Panc1 (cell line): ENCODE measurements around the gene RIMS1. TPM values are rescaled to one million over a fixed set of nuclear protein-coding genes. Genes with fewer than 3 reads are reported as not detected.

Experiments used
- ATAC-seq: fragments of 200-7000 bp; cut with Tn5 transposase; 2 replicates; pipeline ENCODE4 v1.9.1; 2020; ENCODE audit warnings: mild to moderate bottlenecking, moderate library complexity
- BruUV-seq: library from RNA; stranded (reverse); fragments of 400-500 nt; replicated peaks from 2 replicates; lab custom pipeline; 2021; lab: Mats Ljungman, UMichigan
- CTCF ChIA-PET: fragments of 300-600 bp; sonication (Branson Sonifier 250); formaldehyde crosslinking; loops from one replicate; lab custom pipeline; 2022; ENCODE audit warnings: antibody characterized with exemption; lab: Charles Lee
- POLR2A ChIA-PET: fragments of 300-600 bp; sonication (Branson Sonifier 250); formaldehyde crosslinking; loops from one replicate; lab custom pipeline; 2022; ENCODE audit warnings: antibody characterized with exemption; lab: Charles Lee
- DNase-seq: peaks from one replicate; pipeline ENCODE4 v3.0.0-alpha.2; 2010; ENCODE audit warnings: low read depth, low spot score
- H3K27ac ChIP-seq: 2 replicates; pipeline ENCODE4 v1.5.1; 2011; ENCODE audit warnings: mild to moderate bottlenecking, low read length, inconsistent platforms
- H3K27me3 ChIP-seq: fragments of 200-500 bp; sonication (Bioruptor generic); 2 replicates; pipeline ENCODE4 v1.6.0; 2014; ENCODE audit warnings: low read length, inconsistent platforms; ENCODE audit not compliant: control insufficient read depth, insufficient read depth
- H3K36me3 ChIP-seq: fragments of 200-500 bp; sonication (Bioruptor generic); 2 replicates; pipeline ENCODE4 v1.5.1; 2014; ENCODE audit warnings: inconsistent platforms, mild to moderate bottlenecking, low read length, moderate library complexity; ENCODE audit not compliant: control insufficient read depth, insufficient read depth
- H3K4me1 ChIP-seq: 2 replicates; pipeline ENCODE4 v1.5.1; 2011; ENCODE audit warnings: inconsistent platforms, mild to moderate bottlenecking, low read length, moderate library complexity; ENCODE audit not compliant: control insufficient read depth, insufficient read depth
- H3K4me3 ChIP-seq, 2 experiments: 2 replicates each; pipeline ENCODE4 v1.5.1; 2011 to 2012; ENCODE audit warnings: low read depth in 2 of 2, low read length in 2 of 2, mild to moderate bottlenecking in 2 of 2, inconsistent platforms in 1 of 2, moderate library complexity in 1 of 2
- H3K9me3 ChIP-seq: fragments of 200-500 bp; sonication (Bioruptor generic); 2 replicates; pipeline ENCODE4 v1.5.1; 2014; ENCODE audit warnings: low read depth, mild to moderate bottlenecking, inconsistent platforms, low read length, moderate library complexity; ENCODE audit not compliant: control insufficient read depth, insufficient read depth
- CTCF ChIP-seq: fragments of 450-650 bp; IDR thresholded peaks from 2 replicates; pipeline ENCODE4 v1.5.1; 2017; ENCODE audit warnings: mild to moderate bottlenecking
- POLR2AphosphoS5 ChIP-seq: IDR thresholded peaks from 2 replicates; pipeline ENCODE4 v1.6.1; 2012; ENCODE audit warnings: mild to moderate bottlenecking, low read depth, low read length, moderate library complexity
- SIN3A ChIP-seq: IDR thresholded peaks from 2 replicates; pipeline ENCODE4 v1.6.1; 2012; ENCODE audit warnings: low read depth, mild to moderate bottlenecking, low read length, moderate library complexity, borderline replicate concordance; ENCODE audit not compliant: insufficient read depth
- TCF7L2 ChIP-seq: IDR thresholded peaks from 2 replicates; pipeline ENCODE4 v1.6.1; 2011; ENCODE audit warnings: mild to moderate bottlenecking, low read depth, low read length, inconsistent platforms
- in situ Hi-C: cut with HindIII; loops from 2 replicates; pipeline ENCODE4 v1.10.0; 2016; ENCODE audit warnings: low sequenced_read_pairs, low pct_unique_long_range_greater_than_20kb
- intact Hi-C: fragments of 100-400 bp; cut with micrococcal nuclease; formaldehyde crosslinking; loops from one replicate; pipeline ENCODE4 v1.10.0; 2022; ENCODE audit not compliant: unreplicated experiment
- total RNA-seq: library from RNA; stranded (reverse); gene quantifications from one replicate; pipeline ENCODE4 v1.2.1, GENCODE V29; 2021; ENCODE audit not compliant: unreplicated experiment
- TF ChIP-seq, protein P1 (sequence below), 2 experiments: IDR thresholded peaks; 2 replicates each; pipeline ENCODE4 v1.6.1; 2011 to 2012; ENCODE audit warnings: low read depth in 2 of 2, control low read depth in 1 of 2, low read length in 1 of 2, mild to moderate bottlenecking in 1 of 2, moderate library complexity in 1 of 2; ENCODE audit not compliant: insufficient read depth in 1 of 2

The RIMS1 gene
- total RNA-seq, 1 experiment from 2014 or later, result 0.18 TPM

DNA sequence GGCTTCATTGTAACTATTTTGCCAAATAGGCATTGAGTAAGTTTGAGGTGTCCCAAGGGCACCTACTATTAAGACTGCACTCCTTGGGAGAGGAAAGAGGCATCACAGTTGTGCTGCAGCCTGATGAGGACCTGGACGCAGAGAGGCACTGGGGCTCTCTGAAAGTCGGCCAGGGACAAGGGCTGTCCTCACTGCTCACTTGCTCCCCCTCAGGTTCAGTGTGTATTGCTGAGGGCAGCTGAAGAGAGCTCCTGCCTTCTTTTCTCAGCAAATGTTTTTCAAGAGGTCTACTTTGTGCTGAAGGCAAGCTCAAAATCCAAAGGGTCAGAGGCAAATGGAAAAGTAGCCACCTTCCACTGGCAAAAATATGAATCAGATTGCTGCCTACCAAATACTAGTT, 331.8 kb downstream of the RIMS1 start:
- DNase-seq (peak; percentile 18), ATAC-seq (peak; percentile 98)
- no peaks in the 10 kb centered on the region for H3K4me1 ChIP-seq
- CTCF ChIA-PET, result no interaction called here
- in situ Hi-C loops, result no loop called here
- H3K27me3 ChIP-seq, result peaks cover 8% of the 10 kb centered on the region
- H3K9me3 ChIP-seq, result no peaks in the 10 kb centered on the region
- no peak overlapping the region for H3K27ac ChIP-seq
- intact Hi-C loops, result no loop called here
- POLR2A ChIA-PET, result no interaction called here
- TF ChIP-seq CTCF (peak; percentile 80), TCF7L2 (no peak), POLR2AphosphoS5 (no peak), SIN3A (no peak)
- TF ChIP-seq, protein P1, sequence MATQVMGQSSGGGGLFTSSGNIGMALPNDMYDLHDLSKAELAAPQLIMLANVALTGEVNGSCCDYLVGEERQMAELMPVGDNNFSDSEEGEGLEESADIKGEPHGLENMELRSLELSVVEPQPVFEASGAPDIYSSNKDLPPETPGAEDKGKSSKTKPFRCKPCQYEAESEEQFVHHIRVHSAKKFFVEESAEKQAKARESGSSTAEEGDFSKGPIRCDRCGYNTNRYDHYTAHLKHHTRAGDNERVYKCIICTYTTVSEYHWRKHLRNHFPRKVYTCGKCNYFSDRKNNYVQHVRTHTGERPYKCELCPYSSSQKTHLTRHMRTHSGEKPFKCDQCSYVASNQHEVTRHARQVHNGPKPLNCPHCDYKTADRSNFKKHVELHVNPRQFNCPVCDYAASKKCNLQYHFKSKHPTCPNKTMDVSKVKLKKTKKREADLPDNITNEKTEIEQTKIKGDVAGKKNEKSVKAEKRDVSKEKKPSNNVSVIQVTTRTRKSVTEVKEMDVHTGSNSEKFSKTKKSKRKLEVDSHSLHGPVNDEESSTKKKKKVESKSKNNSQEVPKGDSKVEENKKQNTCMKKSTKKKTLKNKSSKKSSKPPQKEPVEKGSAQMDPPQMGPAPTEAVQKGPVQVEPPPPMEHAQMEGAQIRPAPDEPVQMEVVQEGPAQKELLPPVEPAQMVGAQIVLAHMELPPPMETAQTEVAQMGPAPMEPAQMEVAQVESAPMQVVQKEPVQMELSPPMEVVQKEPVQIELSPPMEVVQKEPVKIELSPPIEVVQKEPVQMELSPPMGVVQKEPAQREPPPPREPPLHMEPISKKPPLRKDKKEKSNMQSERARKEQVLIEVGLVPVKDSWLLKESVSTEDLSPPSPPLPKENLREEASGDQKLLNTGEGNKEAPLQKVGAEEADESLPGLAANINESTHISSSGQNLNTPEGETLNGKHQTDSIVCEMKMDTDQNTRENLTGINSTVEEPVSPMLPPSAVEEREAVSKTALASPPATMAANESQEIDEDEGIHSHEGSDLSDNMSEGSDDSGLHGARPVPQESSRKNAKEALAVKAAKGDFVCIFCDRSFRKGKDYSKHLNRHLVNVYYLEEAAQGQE (IDR thresholded peaks at IDR 0.05; ENCODE audit: insufficient read depth in 1 of 2, low read depth in 2 of 2, low read length in 1 of 2), result no peak
- H3K4me3 ChIP-seq, result no peak overlapping the region
- H3K36me3 ChIP-seq, result no peaks in the 10 kb centered on the region
- BruUV-seq, result no TSS peak

- no peaks in the 10 kb centered on the region for H3K9me3 ChIP-seq
- in situ Hi-C loops, result no loop called here
- no peak overlapping the region for H3K27ac ChIP-seq
- H3K36me3 ChIP-seq, result no peaks in the 10 kb centered on the region
- intact Hi-C loops, result no loop called here
- no peaks in the 10 kb centered on the region for H3K4me1 ChIP-seq
- ATAC-seq (no peak), DNase-seq (no peak)
- ChIA-PET POLR2A (no interaction called here), CTCF (no interaction called here)
- peaks cover 8% of the 10 kb centered on the region for H3K27me3 ChIP-seq
- BruUV-seq, result no TSS peak
- TF ChIP-seq CTCF (no peak), TCF7L2 (no peak), SIN3A (no peak), POLR2AphosphoS5 (no peak)
- TF ChIP-seq, protein P1 (IDR thresholded peaks at IDR 0.05; ENCODE audit: insufficient read depth in 1 of 2, low read depth in 2 of 2, low read length in 1 of 2), result no peak
- no peak overlapping the region for H3K4me3 ChIP-seq
These were observed 333.2 kb downstream of the RIMS1 start for GRCh38 chr6:72219536-72219935.
